GM19397 (cell line): ENCODE data around the gene LHX3.
A peak's percentile ranks its signal among the peaks of the same experiment; 100 is the strongest.

Experiments
- ATAC-seq: cut with Tn5 transposase; IDR thresholded peaks from one replicate; pipeline ENCODE4 v1.9.1; 2021; ENCODE audit warnings: mild to moderate bottlenecking, moderate library complexity; ENCODE audit not compliant: unreplicated experiment

The LHX3 gene

DNA sequence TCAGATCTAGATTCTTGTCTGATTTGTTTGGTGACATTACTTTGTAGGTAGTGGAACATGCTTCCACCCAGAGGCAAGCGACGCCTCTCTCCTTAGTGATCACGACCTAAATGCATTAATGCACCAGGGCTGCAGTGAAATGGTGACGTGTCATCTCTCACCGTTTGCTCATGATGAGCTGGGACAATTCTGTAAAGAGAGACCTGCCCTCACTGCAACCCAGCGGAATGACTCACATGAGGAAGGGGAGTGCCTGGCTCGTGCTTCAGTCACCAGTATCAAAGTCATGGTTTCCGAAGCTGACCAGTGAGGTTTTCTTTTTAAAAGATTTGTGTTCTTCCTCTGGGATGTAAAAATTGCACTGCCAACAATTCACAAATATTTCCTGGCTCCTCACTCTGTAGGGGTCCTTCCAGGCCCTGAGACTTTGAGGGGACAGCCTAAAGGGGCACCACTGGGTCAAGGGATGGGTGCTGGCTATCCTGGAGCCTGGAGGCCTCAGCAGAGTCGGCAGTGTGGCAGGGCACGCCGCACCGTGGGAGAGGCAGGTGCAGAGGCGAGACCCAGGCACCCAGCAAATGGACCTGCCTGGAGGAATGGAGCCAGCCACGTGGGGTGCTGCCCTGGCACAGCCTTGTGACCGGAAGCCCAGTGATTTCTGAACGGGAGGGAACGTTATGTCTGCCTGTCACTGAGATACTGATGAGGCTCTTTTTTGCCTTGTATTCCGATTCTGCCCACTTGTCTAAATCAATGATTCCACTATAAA is 23.4 kb upstream of the LHX3 start:
- ATAC-seq: no peak

DNA sequence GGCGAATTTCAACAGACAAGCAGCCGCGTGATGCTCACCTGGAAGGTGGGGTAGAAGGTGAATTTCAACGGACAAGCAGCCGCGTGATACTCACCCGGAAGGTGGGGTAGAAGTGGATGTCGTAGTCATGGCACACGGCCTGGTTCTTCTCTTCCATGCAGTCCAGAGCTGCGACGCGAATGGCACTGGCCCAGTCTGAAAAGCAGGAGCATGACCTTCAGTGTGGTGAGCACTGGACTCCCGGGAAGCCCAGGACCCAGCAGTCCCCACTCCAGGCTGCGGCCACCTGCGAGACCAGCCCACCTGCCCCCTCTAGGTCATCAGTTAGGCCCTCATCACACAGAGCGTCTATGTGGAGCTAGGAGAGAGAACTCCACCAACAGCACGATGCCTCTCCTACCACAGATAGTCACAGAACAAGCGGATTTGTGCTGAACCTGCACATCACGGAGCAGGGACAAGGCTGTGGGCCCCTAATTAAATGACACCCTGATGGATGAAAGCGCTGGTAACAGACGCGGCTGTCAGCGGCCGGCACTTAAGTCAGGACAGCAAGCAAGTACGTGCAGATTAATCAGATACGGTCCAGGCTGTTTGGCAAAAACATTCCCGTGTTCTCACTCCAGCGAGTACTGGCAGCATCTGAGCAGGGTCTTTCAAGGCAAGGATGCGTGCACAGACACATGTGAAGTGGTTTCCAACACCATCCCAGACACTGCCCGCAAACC is 21.9 kb upstream of the LHX3 start:
- no peak for ATAC-seq

DNA sequence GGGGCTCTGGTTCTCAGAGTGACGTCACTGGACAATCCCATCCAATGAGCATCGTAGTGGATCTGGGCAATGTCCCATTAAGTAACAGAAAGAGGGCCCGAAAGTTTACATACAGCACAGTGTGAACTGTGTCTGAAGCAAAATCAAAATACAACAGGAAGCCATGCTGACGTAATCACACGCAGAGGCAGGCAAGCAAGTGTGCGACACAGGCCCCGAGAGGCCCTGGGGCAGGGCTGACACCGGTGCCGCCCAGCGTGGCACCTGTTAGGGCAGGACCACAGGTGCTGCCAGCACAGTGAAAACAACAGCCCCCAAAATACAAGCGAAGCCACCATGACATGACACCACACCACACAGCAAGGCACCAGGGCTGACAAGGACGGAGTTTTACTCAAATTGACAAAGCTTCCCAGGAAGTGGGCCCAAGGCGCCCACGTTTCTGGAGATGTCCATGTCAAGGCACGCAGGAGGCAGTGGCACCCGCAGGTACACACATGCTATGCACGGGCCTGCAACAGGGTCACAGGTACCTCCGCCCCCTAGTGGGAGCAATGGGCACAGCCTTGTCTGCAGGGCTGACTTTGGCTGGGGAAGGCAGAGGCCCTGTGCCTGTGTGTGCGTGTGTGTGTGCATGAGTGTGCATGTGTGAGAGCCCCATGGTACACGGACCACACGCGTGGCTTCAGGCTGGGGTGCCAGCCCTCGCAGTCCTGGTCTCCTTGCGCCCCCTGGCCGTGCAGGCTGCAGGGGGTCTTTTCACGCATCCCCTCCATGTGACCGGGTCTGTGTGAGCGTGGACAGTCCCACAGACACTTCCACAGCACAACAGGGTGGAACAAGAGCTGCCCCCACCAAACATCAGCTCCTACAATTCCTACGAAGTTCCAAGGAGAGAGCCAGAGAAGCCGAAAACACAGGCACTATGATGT is 21.1 kb upstream of the LHX3 start:
- peak; percentile 58 for ATAC-seq

DNA sequence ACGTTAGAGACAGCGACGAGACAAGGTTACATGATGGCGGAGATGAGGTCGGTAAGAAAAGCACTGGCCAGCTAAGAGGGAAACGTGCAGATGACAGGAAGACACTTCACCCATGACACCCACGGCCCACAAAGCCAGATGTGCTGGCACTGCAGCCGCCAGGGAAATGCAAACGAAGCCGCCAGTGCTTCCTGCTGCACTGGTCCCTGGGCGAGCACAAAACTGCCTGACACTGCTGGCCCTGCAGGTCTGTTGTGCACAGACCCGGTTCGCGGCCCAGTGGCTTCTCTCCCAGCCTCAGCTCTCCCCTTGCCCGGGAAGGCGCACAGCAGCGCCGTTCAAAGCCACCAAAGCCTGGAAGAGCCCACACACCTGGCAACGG is 20.4 kb upstream of the LHX3 start:
- peak; percentile 66 for ATAC-seq

DNA sequence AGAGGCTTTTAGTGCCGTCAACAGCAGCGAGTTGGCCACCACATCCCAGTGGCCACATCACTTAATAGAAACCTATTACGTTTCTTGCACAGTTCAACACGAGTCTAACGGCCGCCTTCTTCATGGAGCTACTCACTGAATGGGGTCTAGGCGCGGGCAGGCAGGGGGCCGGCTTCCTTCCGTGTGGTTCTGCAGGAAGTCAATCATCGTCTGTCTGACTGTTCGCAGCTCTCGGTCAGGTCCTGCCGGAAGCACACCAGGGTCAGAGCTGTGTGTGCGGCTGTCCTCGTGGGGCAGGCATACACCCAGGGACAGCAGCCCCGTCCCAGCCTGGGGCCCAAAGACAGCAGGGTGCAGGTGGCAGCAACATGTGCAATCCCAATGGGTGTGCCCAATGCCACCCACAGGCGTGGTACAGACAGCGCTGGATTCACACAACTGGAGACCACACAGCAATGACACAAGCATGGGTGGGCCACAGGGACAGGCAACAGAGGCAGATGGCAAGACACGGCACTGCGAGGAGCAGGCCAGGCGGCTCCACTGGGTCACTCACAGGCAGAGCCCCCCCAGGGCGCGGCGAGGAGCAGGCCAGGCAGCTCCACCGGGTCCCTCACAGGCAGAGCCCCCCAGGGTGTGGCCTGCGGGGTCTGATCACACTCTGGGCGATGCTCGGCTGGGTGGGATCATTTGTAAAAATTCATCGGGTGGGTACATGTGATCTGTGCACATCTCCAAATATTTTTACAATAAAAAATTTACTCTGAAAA is 19.1 kb upstream of the LHX3 start:
- no peak for ATAC-seq

DNA sequence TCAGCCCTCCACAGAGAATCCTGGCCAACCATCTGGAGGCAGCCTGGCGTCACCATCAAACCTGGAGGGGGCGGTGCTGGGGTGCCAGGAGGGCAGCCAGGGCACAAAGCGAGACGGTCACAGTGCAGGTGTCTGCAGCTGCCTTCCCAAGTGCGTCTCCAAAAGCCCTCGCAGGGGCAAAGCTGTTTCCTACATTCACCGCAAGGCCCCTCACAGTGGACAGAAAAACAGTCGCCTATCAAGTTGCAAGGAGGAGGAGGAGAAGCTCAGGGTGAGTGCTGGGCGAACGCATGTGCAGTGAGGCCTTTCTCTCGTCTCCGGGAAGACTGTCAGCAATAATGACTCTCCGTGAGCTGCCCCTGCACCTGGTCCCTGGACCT is 18.0 kb upstream of the LHX3 start:
- ATAC-seq: no peak

DNA sequence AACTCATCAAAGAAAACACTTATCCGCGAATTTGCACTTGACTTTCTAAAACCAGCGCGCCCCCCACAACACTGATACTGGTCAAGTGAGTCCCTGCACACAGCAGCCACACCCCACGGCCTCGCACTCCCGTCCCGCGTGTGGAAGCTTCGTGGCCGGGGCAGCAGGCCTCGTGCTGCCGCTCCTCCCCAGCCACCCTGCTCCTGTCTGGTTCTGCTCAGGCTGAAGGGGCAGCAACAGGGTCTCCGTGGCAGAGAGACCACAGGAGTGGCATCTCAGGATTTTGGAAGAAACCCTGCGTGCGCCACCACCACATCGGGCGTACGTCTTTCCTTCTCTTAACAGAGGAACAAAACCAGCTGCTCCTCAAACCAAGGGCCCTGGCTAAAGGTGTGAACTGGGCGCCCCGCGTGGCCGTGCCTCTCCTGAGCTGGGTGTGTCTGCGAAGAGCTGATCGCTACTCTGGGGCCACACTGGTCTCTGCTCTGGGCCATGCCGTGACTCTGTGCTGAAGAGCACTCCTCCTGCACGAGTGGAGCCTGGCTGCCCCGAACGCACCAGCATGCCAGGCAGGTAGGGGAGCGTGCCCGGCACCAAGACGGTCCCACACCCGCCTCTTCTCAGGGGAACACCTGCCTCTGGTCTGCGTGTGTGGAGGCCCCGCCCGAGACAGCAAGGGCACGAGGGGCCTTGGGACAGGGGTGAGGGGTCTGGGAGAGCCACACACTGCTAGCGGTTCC is 17.4 kb upstream of the LHX3 start:
- no peak for ATAC-seq

DNA sequence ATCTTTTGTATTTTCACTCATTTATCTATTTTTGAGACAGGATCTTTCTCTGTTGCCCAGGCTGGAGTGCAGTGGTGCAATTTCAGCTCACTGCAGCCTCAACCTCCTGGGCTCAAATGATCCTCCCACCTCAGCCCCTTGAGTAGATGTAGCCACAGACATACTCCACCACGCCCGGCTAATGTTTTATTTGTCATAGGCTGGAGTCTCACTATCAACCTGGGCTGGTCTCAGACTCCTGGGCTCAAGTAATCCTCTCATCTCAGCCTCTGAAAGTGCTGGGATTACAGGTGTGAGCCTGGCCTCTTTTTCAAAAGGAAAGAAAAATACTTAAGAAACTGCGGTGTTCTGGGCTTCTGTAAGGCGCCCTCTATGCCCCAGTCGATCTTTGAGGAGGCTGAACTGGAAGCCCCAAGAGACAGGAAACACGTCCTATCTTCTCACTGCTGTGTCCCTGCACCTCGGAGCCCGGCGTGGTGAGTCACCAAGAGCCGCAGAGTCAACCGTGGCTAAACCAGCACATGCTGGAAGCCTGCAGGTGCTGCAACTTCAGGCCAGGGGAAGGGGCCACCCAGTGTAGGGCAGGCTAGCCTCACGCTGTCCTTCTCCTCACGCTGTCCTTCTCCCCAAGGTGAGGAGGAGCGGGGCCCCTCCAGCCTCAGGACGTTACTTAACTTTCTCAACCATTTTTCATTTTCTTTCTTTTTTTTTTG is 15.2 kb upstream of the LHX3 start:
- no peak for ATAC-seq

DNA sequence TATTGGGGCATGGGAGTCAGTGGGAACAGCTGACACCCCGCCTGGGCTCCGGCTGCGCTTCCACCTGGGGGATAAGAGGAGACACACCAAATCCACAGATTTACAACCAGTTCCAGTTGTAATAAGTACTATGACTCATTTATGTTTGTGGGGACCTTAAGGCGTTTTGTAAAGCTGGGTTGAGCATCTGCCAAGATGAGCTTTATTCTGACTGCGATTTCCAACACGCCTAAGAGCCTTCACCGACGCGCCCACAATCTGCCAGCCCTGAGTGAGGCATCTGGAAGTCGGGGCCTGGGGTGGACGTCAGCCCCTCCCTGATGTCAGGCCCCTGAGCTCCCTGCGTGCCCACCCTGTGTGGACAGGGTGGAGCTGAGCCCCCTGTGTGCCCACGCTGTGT is 14.3 kb upstream of the LHX3 start:
- ATAC-seq: no peak

GRCh38 chr9:136218673-136219072 is 13.7 kb upstream of the LHX3 start:
- no peak for ATAC-seq

- no peak for ATAC-seq
Observed at GRCh38 chr9:136218271-136218670, 13.3 kb upstream of the LHX3 start.

- no peak for ATAC-seq
Observed at GRCh38 chr9:136216541-136217244, 11.8 kb upstream of the LHX3 start.

DNA sequence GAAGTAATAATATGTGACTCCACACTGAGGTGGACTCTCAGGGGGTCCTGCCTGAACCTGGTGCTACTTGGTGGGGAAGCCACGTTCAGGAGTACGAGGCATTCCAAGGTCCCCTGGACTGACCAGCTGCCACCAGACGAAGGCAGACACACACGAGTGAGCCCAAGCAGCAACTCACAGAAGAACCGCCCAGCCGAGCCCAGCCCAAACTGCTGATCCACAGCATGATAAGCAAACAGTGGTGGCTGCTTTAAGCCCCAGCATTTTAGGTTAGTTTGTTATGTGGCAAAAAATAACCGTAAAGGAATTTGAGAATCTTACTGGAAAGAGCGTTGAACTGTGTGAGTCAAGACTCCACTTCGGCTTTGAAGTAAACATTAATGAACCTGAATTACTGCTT is 8.8 kb upstream of the LHX3 start:
- no peak for ATAC-seq

- no peak for ATAC-seq
Observed at GRCh38 chr9:136212345-136212950, 7.5 kb upstream of the LHX3 start.

- ATAC-seq: no peak
Observed at GRCh38 chr9:136211441-136212344, 6.8 kb upstream of the LHX3 start.

DNA sequence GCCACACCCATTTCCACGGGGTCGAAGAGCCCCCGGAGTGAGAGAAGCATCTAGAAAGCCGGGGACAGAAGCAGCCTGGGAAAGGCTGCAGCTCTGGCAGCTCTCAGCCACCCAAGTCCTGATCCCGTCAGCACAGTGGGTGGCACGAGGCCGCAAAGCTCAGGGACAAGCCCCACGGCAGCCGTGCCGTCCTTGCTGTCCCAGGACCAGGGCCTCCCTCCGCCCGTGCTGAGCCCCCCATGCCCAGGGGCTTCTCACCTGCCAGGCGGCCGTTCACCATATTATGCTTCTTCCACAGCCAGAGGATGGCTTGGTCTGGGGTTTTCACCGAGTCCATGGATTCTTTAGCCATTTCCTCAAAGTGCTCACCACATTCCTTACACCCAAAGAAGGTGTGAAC is 6.1 kb upstream of the LHX3 start:
- ATAC-seq: no peak

DNA sequence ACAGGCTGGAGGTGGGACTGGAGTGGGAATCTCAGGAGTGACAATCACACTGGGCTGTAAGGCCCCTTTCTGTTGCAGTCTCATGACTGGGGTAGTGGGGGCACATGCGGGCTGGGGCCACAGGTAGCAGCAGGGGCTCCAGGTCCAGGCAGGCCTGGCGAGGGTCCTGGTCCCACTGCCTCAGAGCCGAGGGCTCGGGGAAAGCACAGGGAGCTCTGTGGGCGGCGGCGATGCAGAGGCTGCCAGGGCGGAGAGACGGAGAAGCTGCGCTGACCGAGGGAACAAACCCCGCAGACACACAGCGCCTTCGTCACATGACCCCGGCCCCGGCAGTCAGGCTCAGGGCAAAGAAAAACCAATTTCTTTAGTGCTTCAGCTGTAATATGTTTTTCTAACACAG is 5.3 kb upstream of the LHX3 start:
- ATAC-seq: no peak
